GM21381 (cell line): ENCODE results near the gene HRH4.

Source experiments
- ATAC-seq: cut with Tn5 transposase; IDR thresholded peaks from one replicate; pipeline ENCODE4 v1.9.1; 2021; ENCODE audit warnings: mild to moderate bottlenecking, moderate library complexity; ENCODE audit not compliant: unreplicated experiment

The HRH4 gene, protein sequence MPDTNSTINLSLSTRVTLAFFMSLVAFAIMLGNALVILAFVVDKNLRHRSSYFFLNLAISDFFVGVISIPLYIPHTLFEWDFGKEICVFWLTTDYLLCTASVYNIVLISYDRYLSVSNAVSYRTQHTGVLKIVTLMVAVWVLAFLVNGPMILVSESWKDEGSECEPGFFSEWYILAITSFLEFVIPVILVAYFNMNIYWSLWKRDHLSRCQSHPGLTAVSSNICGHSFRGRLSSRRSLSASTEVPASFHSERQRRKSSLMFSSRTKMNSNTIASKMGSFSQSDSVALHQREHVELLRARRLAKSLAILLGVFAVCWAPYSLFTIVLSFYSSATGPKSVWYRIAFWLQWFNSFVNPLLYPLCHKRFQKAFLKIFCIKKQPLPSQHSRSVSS

DNA sequence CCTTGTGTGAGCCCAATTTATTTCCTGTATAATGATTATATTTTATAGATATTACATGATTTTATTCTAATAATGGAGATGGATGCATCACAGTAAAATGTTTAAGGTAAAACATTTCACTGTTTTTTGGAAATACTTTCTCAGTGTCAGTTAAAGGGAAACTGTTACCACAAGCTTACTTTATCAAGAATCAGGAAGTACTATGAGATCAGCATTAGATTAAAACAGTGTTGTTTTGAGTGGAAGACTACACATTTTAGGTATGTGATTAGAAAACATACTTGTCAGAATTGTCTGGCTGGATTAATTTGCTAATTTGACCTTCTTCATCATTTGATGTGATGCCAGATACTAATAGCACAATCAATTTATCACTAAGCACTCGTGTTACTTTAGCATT is at the start of gene HRH4:
HRH4 (plus strand) TSS at position 250 of the 400 bp plus-strand sequence; CDS start at position 342, 92 bp downstream.
- no peak for ATAC-seq

DNA sequence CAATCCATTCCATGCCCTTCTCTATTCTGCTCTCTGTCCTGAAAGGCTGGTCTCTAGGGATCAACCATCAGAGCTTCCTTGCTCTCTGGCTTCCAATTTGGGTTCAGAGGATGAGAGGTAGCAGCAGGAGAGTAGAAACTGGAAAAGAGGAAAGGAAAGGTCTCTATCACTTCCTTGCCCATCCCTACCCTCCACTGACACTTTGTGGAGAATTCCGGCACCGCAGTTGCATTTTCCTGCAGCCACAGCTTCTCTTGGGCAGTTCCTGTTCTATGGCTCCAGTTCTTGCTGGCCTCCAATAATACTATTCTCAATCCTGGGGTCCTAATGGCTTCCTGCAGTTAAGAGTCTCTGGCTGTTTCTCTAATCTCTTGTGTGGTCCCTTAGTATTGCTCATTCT is 47.3 kb upstream of the HRH4 start:
- no peak for ATAC-seq

DNA sequence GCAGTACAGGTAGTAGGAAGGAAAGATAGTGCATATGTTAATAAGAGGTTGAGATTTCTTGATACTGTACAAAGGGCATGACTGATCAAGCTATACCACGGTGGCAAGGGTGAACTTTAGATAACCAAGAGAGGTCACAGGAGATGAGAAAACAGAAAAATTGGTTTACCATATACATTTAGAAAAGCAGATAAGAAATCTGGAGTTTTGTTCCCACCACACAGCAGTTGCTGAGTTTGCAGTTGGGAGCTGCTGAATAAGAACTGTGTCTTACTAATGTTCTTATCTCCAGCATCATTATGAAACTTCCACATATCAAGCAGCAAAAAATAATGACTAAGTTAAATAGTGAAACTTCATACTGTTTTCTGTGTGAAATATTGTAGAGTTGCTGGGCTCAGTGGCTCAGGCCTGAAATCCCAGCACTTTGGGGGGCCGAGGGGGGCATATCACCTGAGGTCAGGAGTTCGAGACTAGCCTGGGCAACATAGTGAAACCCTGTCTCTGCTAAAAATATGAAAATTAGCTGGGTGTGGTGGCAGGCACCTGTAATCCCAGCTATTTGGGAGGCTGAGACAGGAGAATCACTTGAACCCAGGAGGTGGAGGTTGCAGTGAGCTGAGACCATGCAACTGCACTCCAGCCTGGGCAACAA is 46.0 kb upstream of the HRH4 start:
- ATAC-seq: no peak

DNA sequence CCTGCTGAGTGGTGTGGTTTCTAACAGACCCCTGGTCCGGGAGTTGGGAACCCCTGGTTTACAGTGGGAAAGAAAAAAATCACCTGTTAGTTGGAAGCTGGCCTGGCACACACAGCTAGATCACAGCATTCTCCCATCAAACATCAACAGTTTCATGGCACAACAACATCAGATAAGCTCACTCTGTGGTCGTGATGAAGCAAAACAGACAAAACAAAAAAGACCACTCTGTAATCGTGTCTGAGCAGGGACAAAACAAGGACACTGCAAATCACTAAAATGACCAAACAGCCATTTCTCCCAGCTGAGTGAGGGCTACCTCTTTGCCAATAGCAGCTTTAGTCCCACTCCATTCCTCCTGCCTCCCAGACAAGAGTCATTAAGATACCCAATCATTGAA is 43.0 kb upstream of the HRH4 start:
- no peak for ATAC-seq

DNA sequence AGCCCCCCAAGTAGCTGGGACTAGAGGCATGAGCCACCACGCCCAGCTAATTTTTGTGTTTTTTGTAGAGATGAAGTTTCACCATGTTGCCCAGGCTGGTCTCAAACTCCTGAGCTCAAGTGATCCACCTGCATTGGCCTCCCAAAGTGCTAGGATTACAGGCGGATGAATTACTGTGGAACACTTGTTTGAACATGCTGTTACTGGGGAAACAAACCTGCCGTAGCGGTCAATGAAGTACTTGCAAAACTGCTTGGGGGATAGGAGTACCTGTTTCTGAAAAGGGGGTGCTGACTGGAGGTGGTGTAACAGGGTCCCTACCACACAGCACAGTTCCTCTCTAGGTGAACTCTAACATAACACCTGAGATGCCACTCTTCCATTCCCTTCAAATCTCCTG is 39.9 kb upstream of the HRH4 start:
- ATAC-seq: no peak

DNA sequence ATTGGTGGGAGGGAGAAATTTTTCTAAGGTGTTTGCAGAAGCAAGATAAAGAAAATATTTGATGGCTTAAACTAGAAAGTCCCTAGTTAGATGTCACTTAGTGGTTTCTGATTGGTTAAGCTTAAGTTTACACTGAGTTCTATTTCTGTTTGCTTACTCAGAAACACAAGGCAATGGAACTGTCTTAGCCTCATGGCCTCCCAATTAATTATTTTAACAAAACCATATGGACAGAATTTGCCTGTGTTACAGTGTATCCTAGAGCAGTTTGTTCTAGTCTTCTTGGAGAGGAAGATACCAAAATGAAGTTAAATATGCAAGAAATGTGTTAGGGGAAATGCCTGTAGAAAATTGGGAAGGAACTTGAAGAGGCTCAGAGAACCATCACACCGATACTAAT is 38.6 kb upstream of the HRH4 start:
- no peak for ATAC-seq

DNA sequence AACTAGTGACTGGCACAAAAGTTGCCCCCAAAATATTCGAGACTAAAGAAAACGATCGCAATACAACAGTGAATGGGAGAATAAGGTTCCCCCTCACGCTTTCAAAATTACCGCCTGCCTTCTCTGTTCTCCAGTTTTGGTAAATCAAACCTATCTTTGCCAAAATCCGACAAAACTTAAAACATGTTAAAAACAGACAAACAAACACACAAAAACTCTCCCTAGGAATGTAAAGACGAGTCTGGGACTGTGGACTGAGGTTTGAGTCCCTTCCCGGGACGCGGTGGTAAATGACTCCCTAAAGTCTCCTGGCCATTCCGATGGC is 34.4 kb upstream of the HRH4 start:
- no peak for ATAC-seq

DNA sequence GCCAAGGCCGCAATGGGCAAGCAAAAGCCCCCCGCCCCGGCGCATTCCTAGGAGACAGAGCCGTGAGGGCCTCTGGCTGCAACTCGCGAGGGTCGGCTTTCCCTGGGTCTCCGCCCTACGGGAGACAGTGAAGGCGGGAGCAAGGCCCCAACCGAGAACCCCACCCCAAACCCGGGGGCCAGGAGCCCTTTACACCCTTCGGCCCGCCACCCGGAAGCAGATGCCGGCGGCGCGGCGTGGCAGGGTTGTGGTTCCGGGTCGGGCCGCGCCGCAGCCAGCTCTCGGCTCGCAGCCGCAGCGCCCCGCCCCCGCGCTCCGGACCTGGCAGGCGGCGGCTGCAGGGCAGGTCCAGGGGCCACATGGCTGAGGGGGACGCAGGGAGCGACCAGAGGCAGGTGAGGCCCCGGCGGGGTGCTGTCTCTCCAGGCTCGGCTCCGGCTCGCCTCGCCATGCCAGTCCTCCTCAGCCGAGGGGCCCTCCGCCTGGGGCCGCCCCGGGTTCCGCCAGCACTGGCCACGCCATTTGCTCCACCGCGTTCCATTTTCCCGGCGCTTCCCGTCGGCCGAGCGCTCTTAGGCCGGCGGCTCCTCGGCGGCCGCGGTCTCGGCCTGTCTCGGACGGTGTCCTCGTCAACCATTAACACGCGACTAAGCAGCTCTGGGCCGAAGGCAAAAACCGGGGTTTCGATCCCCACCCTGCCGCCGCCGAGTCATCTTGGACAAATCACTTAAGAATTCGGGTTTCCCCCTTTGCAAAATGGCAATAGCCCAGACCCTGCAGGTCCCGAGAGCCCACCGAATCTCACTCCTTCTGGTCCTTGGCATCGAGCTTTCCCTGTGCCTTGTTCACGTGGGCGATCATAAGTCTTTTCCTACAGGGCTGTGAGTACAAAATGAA is 33.8 kb upstream of the HRH4 start, which contains the start of gene IMPACT:
IMPACT (plus strand) TSS at position 273 of the 897 bp plus-strand sequence; CDS start at position 360, 87 bp downstream.
- peak; percentile 89 for ATAC-seq

DNA sequence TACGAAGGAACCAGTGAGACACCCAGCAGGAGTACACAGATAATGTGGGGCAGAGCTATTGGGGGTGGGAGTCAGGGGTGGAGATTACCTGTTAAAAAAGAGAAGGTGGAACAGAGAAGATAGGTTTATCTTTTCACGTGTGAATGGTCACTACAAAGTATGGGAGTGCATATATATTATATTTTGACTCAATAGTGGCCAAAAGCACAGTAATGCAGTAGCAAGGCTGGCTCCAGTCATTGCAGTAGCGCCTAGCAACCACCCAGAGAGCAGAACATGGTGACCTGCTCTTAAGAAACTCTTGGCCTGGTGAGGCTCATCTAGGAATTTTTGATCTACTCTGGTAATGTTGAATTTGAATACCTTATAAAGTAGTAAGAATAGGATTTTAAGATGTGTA is 33.0 kb upstream of the HRH4 start:
- no peak for ATAC-seq

DNA sequence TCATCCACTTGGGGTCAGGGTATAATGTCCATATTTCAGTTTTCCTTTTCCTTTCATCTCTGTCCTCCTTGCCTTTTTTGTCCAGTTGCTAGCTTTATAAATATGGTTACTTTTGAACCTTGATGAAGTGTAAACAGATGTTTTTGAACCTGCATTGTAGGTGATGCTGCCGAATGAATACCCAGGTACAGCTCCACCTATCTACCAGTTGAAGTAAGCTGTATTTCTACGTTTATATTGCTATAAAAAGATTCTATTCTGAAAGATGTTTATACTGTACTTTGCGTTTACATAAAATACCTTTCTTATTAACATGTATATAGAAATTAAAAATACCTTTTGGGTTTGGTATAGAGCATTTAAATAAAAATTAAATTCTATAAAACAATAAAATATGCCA is 31.7 kb upstream of the HRH4 start:
- no peak for ATAC-seq

DNA sequence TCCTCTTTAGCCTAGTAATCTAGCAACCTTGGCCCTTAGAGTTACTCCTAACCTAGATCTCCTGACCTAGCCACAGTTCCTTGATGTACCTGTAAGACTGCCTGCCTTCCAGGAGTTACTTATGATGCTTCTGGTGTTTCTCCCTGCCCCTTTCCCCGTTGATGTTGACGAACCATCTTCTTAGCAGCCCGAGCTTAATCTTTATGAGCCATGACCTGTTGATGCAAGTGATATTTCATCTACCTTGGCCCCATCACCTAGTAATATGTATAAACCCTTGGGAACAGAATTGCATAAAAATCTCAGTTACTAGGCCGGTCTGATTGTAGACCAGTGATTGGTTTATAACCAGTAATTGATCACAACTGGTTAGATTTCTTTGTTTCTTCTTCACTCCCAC is 31.2 kb upstream of the HRH4 start:
- no peak for ATAC-seq

DNA sequence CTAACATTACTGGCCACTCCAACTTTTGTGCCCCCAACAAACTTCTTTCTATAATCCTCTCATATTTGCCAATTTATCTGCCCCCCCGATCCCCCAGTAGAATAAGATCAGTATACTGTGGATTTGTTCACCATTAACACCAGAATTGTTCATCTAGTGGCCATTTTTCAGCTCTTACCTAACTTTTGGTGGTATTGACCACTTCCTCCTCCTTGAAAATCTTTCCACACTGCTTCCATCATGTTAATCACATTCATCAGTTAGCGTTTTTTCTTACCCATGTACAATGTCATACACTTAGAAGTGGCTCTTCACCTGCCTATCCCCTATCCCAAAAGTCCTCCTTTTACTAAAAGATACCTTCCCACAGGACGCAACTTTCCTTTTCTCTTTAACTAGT is 27.8 kb upstream of the HRH4 start:
- ATAC-seq: no peak

DNA sequence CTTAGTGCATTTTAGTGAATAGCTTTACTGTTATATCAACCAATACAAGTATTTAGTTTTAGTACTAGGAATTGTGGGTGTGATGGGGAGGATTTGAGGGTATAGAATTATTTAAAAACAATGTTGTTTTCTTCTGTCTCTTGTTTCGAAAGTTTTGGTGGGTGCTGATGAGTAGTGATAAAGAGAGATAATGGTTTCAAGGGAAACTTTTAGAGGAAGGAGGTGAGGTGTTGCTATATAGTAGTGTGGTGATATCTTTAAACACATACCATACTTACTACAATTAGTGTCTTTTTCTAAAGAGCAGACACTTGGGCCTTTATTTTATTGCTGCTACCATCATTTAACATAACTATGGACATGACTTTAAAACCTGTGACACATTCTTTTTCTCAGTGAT is 23.5 kb upstream of the HRH4 start:
- ATAC-seq: no peak

DNA sequence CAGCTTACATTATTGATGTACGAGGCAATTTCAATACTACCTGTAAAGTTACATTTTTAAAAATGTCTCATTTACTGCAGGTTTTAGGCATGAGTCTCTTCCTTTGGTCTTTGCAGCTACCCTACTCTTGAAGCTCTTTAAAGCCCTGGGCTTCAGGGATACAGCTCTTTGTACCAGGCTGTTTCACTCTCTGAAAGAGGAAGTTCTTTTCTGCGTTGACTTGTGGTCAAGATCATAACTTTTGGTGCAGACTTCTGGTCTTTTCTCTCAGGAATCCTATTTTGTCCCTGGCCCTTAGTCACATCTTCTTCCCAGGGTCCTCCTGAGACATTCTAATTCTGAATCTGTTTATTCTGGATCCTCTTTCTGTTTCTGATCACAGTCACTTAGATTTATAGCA is 16.6 kb upstream of the HRH4 start:
- ATAC-seq: peak; percentile 65

DNA sequence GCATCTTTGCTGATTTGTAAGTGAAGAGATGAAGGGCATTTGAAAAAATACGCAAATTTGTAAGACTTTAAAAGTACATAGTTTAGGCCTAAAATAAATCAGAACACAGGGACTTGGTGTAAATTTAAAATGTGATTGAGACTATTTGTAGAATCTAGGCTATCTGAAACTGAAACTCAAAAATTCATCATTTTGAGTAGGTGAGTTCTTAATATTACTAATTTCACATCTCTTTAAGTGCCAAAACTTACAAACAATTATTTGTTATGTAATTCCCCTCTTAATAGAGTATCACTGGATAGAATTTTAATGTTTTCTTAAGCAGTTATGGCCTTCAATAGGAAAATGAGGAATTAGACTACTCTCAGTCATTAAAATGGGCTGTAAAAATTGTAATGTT is 14.0 kb upstream of the HRH4 start:
- peak; percentile 60 for ATAC-seq

DNA sequence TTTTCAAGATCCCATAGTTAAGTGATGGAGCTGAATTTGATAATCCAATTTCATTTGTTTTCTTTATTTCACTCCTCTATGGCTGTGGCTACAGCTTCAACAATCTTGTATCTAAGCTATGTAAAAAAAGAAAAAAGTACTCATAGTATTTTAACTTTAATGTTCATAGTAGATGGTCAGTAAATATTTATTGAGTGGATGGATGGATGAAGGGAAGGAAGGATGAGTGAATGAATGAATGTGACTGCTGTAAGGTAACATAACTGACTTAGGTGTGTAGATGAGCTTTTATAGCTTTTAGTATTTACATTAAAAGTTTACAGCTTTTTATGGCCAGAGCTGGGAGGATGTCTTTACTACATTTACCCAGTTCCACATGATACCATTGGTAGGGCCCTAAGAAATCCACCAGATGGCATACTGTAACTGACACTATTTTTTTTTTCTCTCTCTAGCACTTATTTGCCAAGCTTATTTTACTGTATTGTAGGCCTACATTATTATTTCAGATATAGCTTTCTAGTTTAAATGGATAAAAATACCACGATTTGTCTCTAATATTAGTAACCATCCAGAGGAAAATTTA is 13.4 kb upstream of the HRH4 start:
- ATAC-seq: no peak

DNA sequence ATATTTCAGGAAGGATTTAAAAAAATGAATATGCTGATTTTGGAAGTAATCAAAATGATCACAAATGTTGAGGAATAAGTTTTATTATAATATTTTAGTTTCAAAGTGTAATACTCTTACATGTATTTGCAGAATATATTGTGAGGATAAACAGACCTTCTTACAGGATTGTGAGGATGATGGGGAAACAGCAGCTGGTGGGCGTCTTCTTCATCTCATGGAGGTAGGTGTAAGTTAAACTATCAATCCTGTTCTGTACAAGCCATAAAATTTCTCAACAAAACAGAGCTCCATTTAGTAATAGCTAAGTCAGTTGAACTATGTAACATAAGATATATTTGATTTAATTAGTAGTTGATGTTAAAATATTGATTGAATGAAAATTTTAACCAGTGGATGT is 12.5 kb upstream of the HRH4 start:
- ATAC-seq: no peak

DNA sequence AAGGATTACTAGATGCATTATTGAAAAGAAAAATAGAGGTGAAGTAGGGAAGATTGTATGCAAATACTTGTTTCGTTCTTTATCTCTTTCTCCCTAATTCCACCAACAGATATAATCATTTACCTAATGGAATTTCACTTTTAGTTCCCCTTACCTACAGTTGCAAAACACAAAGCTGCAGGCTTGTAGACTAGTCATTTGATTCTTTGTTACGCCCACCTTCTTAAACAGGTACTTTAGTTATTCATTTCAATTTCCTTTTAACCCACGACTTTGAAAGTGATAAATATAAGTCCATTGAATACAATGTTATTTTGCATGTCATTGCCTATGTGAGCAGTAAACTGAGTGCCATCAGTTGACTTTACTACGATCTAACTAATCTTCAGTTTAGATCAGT is 3.9 kb upstream of the HRH4 start:
- peak; percentile 87 for ATAC-seq

DNA sequence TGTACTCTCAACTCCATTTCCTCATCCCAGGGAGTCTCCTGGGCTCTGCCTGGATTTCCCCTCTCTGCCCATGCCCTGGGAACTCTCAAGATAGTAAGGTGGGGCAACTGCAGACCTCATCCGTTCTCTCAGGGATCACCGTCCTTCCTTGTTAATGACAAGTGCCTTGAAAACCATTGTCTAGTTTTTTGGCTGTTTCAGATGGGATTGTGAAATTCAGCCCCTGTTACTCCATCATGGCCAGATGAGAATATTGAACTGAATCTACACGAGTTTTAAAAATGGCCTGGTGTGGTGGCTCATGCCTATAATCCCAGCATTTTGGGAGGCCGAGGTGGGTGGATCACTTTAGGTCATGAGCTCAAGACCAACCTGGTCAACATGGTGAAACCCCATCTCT is 665 bp upstream of the HRH4 start:
- no peak for ATAC-seq

DNA sequence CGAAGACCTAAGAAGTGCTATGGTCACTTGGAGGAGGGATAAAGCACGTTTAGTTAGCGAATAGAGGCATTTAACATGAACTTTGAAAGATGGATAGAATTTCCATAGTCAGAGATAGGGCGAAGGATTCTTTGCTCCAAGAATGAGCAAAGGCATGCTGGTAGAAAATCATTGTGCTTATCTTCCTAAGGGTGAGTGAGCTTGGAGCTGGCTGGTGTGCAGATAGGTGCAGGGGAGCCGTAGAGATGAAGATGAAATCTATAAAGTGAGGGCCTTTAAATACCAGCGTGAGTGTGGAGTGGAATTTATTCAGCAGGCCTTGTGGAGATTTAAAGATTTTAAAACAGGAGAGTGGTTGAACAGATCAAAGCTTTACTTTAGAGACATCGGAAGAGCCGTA is 1.6 kb downstream of the HRH4 start:
- no peak for ATAC-seq
